GM12878 (cell line): ENCODE measurements around the gene ATP5PD. TPM values are rescaled to one million over a fixed set of nuclear protein-coding genes. Genes with fewer than 3 reads are reported as not detected.

Experiments used
- CBX3 ChIP-seq: fragments of 200-600 bp; sonication (generic); IDR thresholded peaks from 2 replicates; pipeline ENCODE4 v1.6.1; 2016; ENCODE audit warnings: low read depth, borderline replicate concordance
- CUX1 ChIP-seq: IDR thresholded peaks from 2 replicates; pipeline ENCODE4 v1.6.1; 2012; ENCODE audit warnings: improper control_type of control experiment, low read depth, low read length; ENCODE audit not compliant: insufficient replicate concordance
- DPF2 ChIP-seq: fragments of 450-650 bp; IDR thresholded peaks from 2 replicates; pipeline ENCODE4 v1.6.1; 2017; ENCODE audit warnings: mild to moderate bottlenecking
- E2F4 ChIP-seq: IDR thresholded peaks from 2 replicates; pipeline ENCODE4 v1.6.1; 2012; ENCODE audit warnings: low read depth, low read length, improper control_type of control experiment
- GATAD2B ChIP-seq: fragments of 450-650 bp; conservative IDR thresholded peaks from 2 replicates; pipeline ENCODE4 v1.6.1; 2017; ENCODE audit warnings: low read depth, mild to moderate bottlenecking, moderate library complexity
- HDAC6 ChIP-seq: fragments of 200-600 bp; sonication (generic); IDR thresholded peaks from one replicate; pipeline ENCODE4 v1.8.0; 2017; ENCODE audit warnings: antibody characterized with exemption; ENCODE audit not compliant: unreplicated experiment
- HDGF ChIP-seq: fragments of 450-650 bp; IDR thresholded peaks from 2 replicates; pipeline ENCODE4 v1.6.1; 2016; ENCODE audit warnings: antibody characterized with exemption
- PKNOX1 ChIP-seq: fragments of 450-650 bp; IDR thresholded peaks from 2 replicates; pipeline ENCODE4 v1.6.1; 2016; ENCODE audit warnings: mild to moderate bottlenecking
- RELA ChIP-seq: fragments of 450-650 bp; IDR thresholded peaks from 2 replicates; pipeline ENCODE4 v1.8.0; 2014; ENCODE audit warnings: borderline replicate concordance; ENCODE audit not compliant: partially characterized antibody
- SKIL ChIP-seq: fragments of 450-650 bp; IDR thresholded peaks from 2 replicates; pipeline ENCODE4 v1.6.1; 2017; ENCODE audit warnings: mild to moderate bottlenecking, low read depth, inconsistent platforms; ENCODE audit not compliant: poor library complexity, severe bottlenecking
- STAT3 ChIP-seq: IDR thresholded peaks from 2 replicates; pipeline ENCODE4 v1.6.1; 2011; ENCODE audit warnings: low read depth, low read length, improper control_type of control experiment
- YY1 ChIP-seq: IDR thresholded peaks from 2 replicates; pipeline ENCODE4 v1.6.1; 2011; ENCODE audit warnings: low read depth, mild to moderate bottlenecking, low read length
- ZNF592 ChIP-seq: fragments of 450-650 bp; IDR thresholded peaks from 2 replicates; pipeline ENCODE4 v1.6.1; 2017; ENCODE audit warnings: mild to moderate bottlenecking, moderate library complexity
- polyA plus RNA-seq, 11 experiments: library from polyadenylated mRNA; depleted of rRNA in 4 of 11; unstranded in 6 of 11; stranded (reverse) in 5 of 11; fragments of >200 nt; fragmentation: Nextera tagmentation in 4 of 11; fragmentation: Illumina TruSeq in 1 of 11; extraction: Ambion mirVana in 4 of 11; extraction: Trizol in 1 of 11; gene quantifications; 1 replicate in 1 of 11; 2 replicates in 10 of 11; pipeline versions ENCODE4 v1.2.1 to v1.2.3, GENCODE V29; 2011 to 2016; ENCODE audit warnings: inconsistent platforms in 2 of 11, missing spikeins in 2 of 11, low read depth in 1 of 11
- total RNA-seq, 4 experiments: library from RNA; depleted of rRNA in 3 of 4; stranded (reverse); fragments of >200 nt in 3 of 4; fragmentation: Illumina TruSeq in 1 of 4; extraction: Trizol in 1 of 4; gene quantifications; 2 replicates each; pipeline versions ENCODE4 v1.2.1 to v1.2.3, GENCODE V29; 2013 to 2021

ATP5PD gene
- total and polyA plus RNA-seq, 10 of the 15 experiments (the other 5 are each of a cell fraction or from before 2014, with no cell fraction given), result 172 to 772 (median 321) TPM

GRCh38 chr17:75087558-75088453, 41.0 kb upstream of the ATP5PD start, which contains the start of gene SLC16A5 (continued):
- no peak for TF ChIP-seq CUX1
- 0 out of 2 replicates have a peak, but pooled peaks have one; percentile 48 for TF ChIP-seq HDGF
- 0 out of 2 replicates have a peak, but pooled peaks have one; percentile 11 for TF ChIP-seq YY1
- 0 out of 2 replicates have a peak, but pooled peaks have one; percentile 53 for TF ChIP-seq DPF2
- no peak for TF ChIP-seq ZNF592
- TF ChIP-seq HDAC6, result no peak
- TF ChIP-seq PKNOX1, result no peak
- no peak for TF ChIP-seq E2F4
- TF ChIP-seq RELA, result no peak
- TF ChIP-seq STAT3, result no peak
- no peak for TF ChIP-seq SKIL
- TF ChIP-seq CBX3, result no peak
- peak; percentile 54; the same call in 1 of the 2 replicates for TF ChIP-seq GATAD2B
